ENCODE data around the gene ING3. TPM values are rescaled to one million over a fixed set of nuclear protein-coding genes. Genes with fewer than 3 reads are reported as not detected.

ING3 gene
- polyA plus RNA-seq, 1 experiment: 4.4 TPM

GRCh38 chr7:120994512-120995410 is 44.2 kb downstream of the ING3 start:
- Histone ChIP-seq H3K36me3 (ENCODE audit: control insufficient read depth, insufficient read depth, low read length) (no peaks in the 10 kb centered on the region), H3K4me3 (ENCODE audit: low read depth, low read length) (no peak overlapping the region), H3K27me3 (ENCODE audit: control insufficient read depth, insufficient read depth, low read length) (no peaks in the 10 kb centered on the region)
- no peak for DNase-seq (ENCODE audit: low read depth)
- CTCF ChIA-PET: interaction anchor here (0.6 to 1.2 kb wide), 4 partner anchors 68 to 373 kb away, joined by 3 to 5 read pairs (median 3); no protein-coding TSS in a partner anchor
- TF ChIP-seq CTCF (IDR thresholded peaks at IDR 0.05; ENCODE audit: insufficient read depth, low read depth, low read length): no peak
- POLR2A ChIA-PET: no interaction called here

- Histone ChIP-seq H3K36me3 (ENCODE audit: control insufficient read depth, insufficient read depth, low read length) (no peaks in the 10 kb centered on the region), H3K4me3 (ENCODE audit: low read depth, low read length) (no peak overlapping the region), H3K27me3 (ENCODE audit: control insufficient read depth, insufficient read depth, low read length) (no peaks in the 10 kb centered on the region)
- CTCF ChIA-PET: interaction anchor here (1.3 kb wide), 1 partner anchor 86 kb away, joined by 3 read pairs; no protein-coding TSS in a partner anchor
- no peak for DNase-seq (ENCODE audit: low read depth)
- TF ChIP-seq CTCF (IDR thresholded peaks at IDR 0.05; ENCODE audit: insufficient read depth, low read depth, low read length): no peak
- POLR2A ChIA-PET: no interaction called here
These were observed 45.1 kb downstream of the ING3 start for GRCh38 chr7:120995654-120996053.

- ChIA-PET POLR2A (no interaction called here), CTCF (interaction anchor here (0.6 to 1.4 kb wide), 4 partner anchors 8 to 87 kb away, joined by 3 read pairs; partner anchors contain the start of gene CPED1)
- DNase-seq (ENCODE audit: low read depth): no peak
- Histone ChIP-seq H3K4me3 (ENCODE audit: low read depth, low read length) (no peak overlapping the region), H3K27me3 (ENCODE audit: control insufficient read depth, insufficient read depth, low read length) (no peaks in the 10 kb centered on the region), H3K36me3 (ENCODE audit: control insufficient read depth, insufficient read depth, low read length) (no peaks in the 10 kb centered on the region)
- TF ChIP-seq CTCF (IDR thresholded peaks at IDR 0.05; ENCODE audit: insufficient read depth, low read depth, low read length): no peak
These were observed 45.9 kb downstream of the ING3 start for GRCh38 chr7:120996333-120996987.

GRCh38 chr7:120996988-120997345 is 46.4 kb downstream of the ING3 start:
- H3K36me3 ChIP-seq (ENCODE audit: control insufficient read depth, insufficient read depth, low read length): no peaks in the 10 kb centered on the region
- no peaks in the 10 kb centered on the region for H3K27me3 ChIP-seq (ENCODE audit: control insufficient read depth, insufficient read depth, low read length)
- no peak for TF ChIP-seq CTCF (IDR thresholded peaks at IDR 0.05; ENCODE audit: insufficient read depth, low read depth, low read length)
- H3K4me3 ChIP-seq (ENCODE audit: low read depth, low read length): no peak overlapping the region
- no peak for DNase-seq (ENCODE audit: low read depth)
- CTCF ChIA-PET: interaction anchor here (1.1 to 1.4 kb wide), 2 partner anchors 8 to 86 kb away, joined by 3 read pairs; partner anchors contain the start of gene CPED1
- POLR2A ChIA-PET: no interaction called here

GRCh38 chr7:120997882-120998474 is 47.4 kb downstream of the ING3 start:
- Histone ChIP-seq H3K4me3 (ENCODE audit: low read depth, low read length) (no peak overlapping the region), H3K27me3 (ENCODE audit: control insufficient read depth, insufficient read depth, low read length) (no peaks in the 10 kb centered on the region), H3K36me3 (ENCODE audit: control insufficient read depth, insufficient read depth, low read length) (no peaks in the 10 kb centered on the region)
- DNase-seq (ENCODE audit: low read depth): no peak
- TF ChIP-seq CTCF (IDR thresholded peaks at IDR 0.05; ENCODE audit: insufficient read depth, low read depth, low read length): no peak
- ChIA-PET CTCF (interaction anchor here (0.7 kb wide), 1 partner anchor 111 kb away, joined by 3 read pairs; no protein-coding TSS in a partner anchor), POLR2A (no interaction called here)
